HUES64 (cell line): ENCODE data around the gene ZBTB4.
A peak's percentile ranks its signal among the peaks of the same experiment; 100 is the strongest.
"Not testable (repeated sequence)": the region's sequence is repeated elsewhere in the genome, so short reads cannot be mapped to it uniquely, and the experiment has no call there.

Experiments
- H3K27ac ChIP-seq: 2 replicates; pipeline ENCODE4 v1.7.0; 2013; ENCODE audit warnings: low read depth, low read length, inconsistent platforms
- H3K27me3 ChIP-seq: 2 replicates; pipeline ENCODE4 v1.6.1; 2013; ENCODE audit warnings: mild to moderate bottlenecking, low read length; ENCODE audit not compliant: insufficient read depth
- H3K36me3 ChIP-seq: 2 replicates; pipeline ENCODE4 v1.6.1; 2013; ENCODE audit warnings: mild to moderate bottlenecking, low read length; ENCODE audit not compliant: insufficient read depth
- H3K4me1 ChIP-seq: 2 replicates; pipeline ENCODE4 v1.6.1; 2013; ENCODE audit warnings: mild to moderate bottlenecking, low read length, moderate library complexity; ENCODE audit not compliant: insufficient read depth
- H3K4me3 ChIP-seq: 2 replicates; pipeline ENCODE4 v1.5.1; 2013; ENCODE audit warnings: mild to moderate bottlenecking, low read length, moderate library complexity
- H3K9ac ChIP-seq: 2 replicates; pipeline ENCODE4 v1.6.1; 2013; ENCODE audit warnings: mild to moderate bottlenecking, low read depth, low read length
- H3K9me3 ChIP-seq: 2 replicates; pipeline ENCODE4 v1.6.1; 2013; ENCODE audit warnings: low read depth, low read length; ENCODE audit not compliant: insufficient read depth
- WGBS: fragments of 150-250, 120-280 bp; methylation state at CpG from one replicate; pipeline ENCODE4 v1.1.7; 2013; ENCODE audit warnings: missing lambda C conversion rate; 5-methylcytosine and 5-hydroxymethylcytosine counted together

The ZBTB4 gene

GRCh38 chr17:7478276-7479212 is 887 bp downstream of the ZBTB4 start:
- WGBS: 33% methylated on average over 40 of the region's 40 CpGs
- Histone ChIP-seq H3K9me3 (no peaks in the 10 kb centered on the region), H3K36me3 (no peaks in the 10 kb centered on the region), H3K27me3 (no peaks in the 10 kb centered on the region), H3K27ac (peak overlapping the region; percentile 66), H3K4me1 (peaks cover 33% of the 10 kb centered on the region), H3K4me3 (peak overlapping the region; percentile 60), H3K9ac (peak overlapping the region; percentile 76)

GRCh38 chr17:7477392-7478275 is 1.8 kb downstream of the ZBTB4 start:
- H3K4me3 ChIP-seq: peak overlapping the region; percentile 60
- H3K27me3 ChIP-seq: no peaks in the 10 kb centered on the region
- H3K4me1 ChIP-seq: peaks cover 33% of the 10 kb centered on the region
- H3K9ac ChIP-seq: no peak overlapping the region; the same call in 1 of the 2 replicates
- H3K27ac ChIP-seq: no peak overlapping the region
- no peaks in the 10 kb centered on the region for H3K36me3 ChIP-seq
- 64% methylated on average over 26 of the region's 26 CpGs for whole genome bisulfite sequencing
- no peaks in the 10 kb centered on the region for H3K9me3 ChIP-seq

GRCh38 chr17:7476951-7477350 is 2.5 kb downstream of the ZBTB4 start:
- Histone ChIP-seq H3K27ac (no peak overlapping the region), H3K4me3 (0 out of 2 replicates have a peak overlapping the region, but pooled peaks have one; percentile 3), H3K36me3 (no peaks in the 10 kb centered on the region)

GRCh38 chr17:7476494-7476893 is 2.9 kb downstream of the ZBTB4 start:
- Histone ChIP-seq H3K27me3 (no peaks in the 10 kb centered on the region), H3K4me3 (no peak overlapping the region), H3K36me3 (no peaks in the 10 kb centered on the region), H3K27ac (no peak overlapping the region), H3K9ac (no peak overlapping the region), H3K9me3 (no peaks in the 10 kb centered on the region), H3K4me1 (peaks cover 33% of the 10 kb centered on the region)
- WGBS: 39% methylated on average over 3 of the region's 3 CpGs

More at GRCh38 chr17:7476951-7477350, 2.5 kb downstream of the ZBTB4 start:
- Histone ChIP-seq H3K9ac (no peak overlapping the region), H3K4me1 (peaks cover 33% of the 10 kb centered on the region), H3K9me3 (no peaks in the 10 kb centered on the region), H3K27me3 (no peaks in the 10 kb centered on the region)
- 92% methylated on average over 5 of the region's 5 CpGs for WGBS

GRCh38 chr17:7475764-7476422 is 3.5 kb downstream of the ZBTB4 start:
- Histone ChIP-seq H3K4me3 (no peak overlapping the region), H3K27me3 (no peaks in the 10 kb centered on the region), H3K9me3 (no peaks in the 10 kb centered on the region), H3K27ac (no peak overlapping the region), H3K4me1 (peaks cover 33% of the 10 kb centered on the region), H3K9ac (no peak overlapping the region), H3K36me3 (no peaks in the 10 kb centered on the region)
- 93% methylated on average over 15 of the region's 15 CpGs for WGBS

- H3K27ac ChIP-seq, H3K9me3 ChIP-seq, H3K9ac ChIP-seq, H3K36me3 ChIP-seq, H3K27me3 ChIP-seq, H3K4me3 ChIP-seq: not testable (repeated sequence)
- peaks cover 28% of the 10 kb centered on the region for H3K4me1 ChIP-seq
- 89% methylated on average over 8 of the region's 8 CpGs for WGBS
Measured at GRCh38 chr17:7474767-7475166, 4.7 kb downstream of the ZBTB4 start.

GRCh38 chr17:7471729-7472128 is 7.7 kb downstream of the ZBTB4 start:
- Histone ChIP-seq H3K9ac (no peak overlapping the region), H3K27ac (no peak overlapping the region), H3K27me3 (no peaks in the 10 kb centered on the region), H3K36me3 (peaks cover 11% of the 10 kb centered on the region), H3K4me3 (no peak overlapping the region), H3K4me1 (peaks cover 8% of the 10 kb centered on the region), H3K9me3 (no peaks in the 10 kb centered on the region)
- WGBS: 95% methylated on average over 2 of the region's 2 CpGs

GRCh38 chr17:7470457-7470973 is 8.9 kb downstream of the ZBTB4 start:
- H3K4me3 ChIP-seq, H3K4me1 ChIP-seq, H3K27me3 ChIP-seq, H3K9ac ChIP-seq, H3K27ac ChIP-seq, H3K9me3 ChIP-seq: not testable (repeated sequence)
- WGBS: 96% methylated on average over 8 of the region's 8 CpGs
- H3K36me3 ChIP-seq: peaks cover 11% of the 10 kb centered on the region

GRCh38 chr17:7469843-7470242 is 9.6 kb downstream of the ZBTB4 start:
- WGBS: 95% methylated on average over 11 of the region's 12 CpGs
- H3K27me3 ChIP-seq, H3K27ac ChIP-seq, H3K9ac ChIP-seq, H3K4me1 ChIP-seq, H3K9me3 ChIP-seq, H3K4me3 ChIP-seq: not testable (repeated sequence)
- H3K36me3 ChIP-seq: peaks cover 11% of the 10 kb centered on the region

- Histone ChIP-seq H3K27me3 (no peaks in the 10 kb centered on the region), H3K9me3 (no peaks in the 10 kb centered on the region), H3K4me3 (no peak overlapping the region), H3K27ac (no peak overlapping the region), H3K9ac (no peak overlapping the region), H3K36me3 (peaks cover 13% of the 10 kb centered on the region), H3K4me1 (no peaks in the 10 kb centered on the region)
- 90% methylated on average over 12 of the region's 12 CpGs for WGBS
Measured at GRCh38 chr17:7468804-7469389, 10.5 kb downstream of the ZBTB4 start.
